HG02588 (cell line): Measurements from ENCODE around the gene SLIT3.
"Not testable (repeated sequence)": the region's sequence is repeated elsewhere in the genome, so short reads cannot be mapped to it uniquely, and the experiment has no call there.

Experiments used
- ATAC-seq: cut with Tn5 transposase; IDR thresholded peaks from one replicate; pipeline ENCODE4 v1.9.1; 2021; ENCODE audit warnings: mild to moderate bottlenecking, moderate library complexity; ENCODE audit not compliant: unreplicated experiment

Gene SLIT3

DNA sequence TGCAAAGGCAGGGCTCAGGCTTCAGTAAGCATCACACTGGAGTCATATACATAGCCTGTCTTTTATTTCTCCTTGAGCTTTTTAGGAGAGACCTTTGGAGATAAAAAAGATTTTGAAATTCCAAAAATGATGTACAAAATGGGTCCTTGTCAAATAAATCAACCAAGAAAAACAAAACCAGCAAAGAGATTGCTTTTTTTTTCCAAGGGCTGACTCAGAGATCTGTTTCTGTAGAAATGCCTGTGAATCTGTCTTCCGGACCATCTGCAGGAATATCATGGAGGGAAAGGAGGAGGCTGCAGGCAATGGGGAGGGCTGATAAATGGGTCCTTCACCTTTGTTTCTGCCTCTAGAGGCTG is 77.4 kb downstream of the SLIT3 start:
- ATAC-seq, result no peak

DNA sequence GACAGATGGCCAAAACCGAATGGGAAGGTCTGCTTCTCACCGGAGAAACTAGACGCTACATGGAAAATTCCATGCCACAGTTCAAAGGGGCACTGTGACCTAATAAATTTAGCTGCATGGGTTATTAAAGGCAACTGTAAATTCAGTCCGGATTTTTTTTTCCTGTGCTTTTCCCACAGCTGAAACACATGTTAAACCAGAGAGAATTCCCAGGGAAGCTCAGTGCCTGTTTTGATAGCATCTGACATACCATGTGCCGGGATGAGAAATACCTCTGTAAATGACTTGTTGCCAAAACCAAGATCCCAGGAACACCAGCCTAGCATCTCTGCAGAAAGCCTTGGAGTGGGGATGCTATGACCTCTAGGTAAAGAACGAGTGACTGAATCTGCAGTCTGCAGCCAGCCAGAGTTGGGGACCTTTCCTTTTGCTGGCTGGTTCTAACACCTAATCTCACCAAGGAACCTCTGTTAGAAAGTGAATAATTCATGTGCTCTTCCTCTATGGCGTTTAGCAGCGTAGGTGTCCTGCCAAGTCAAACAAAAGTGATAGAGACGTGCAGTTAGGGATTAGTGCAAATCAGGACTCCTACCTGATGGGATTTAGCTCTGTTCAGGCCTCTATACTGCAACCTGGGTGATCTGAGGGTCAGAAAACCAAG is 77.9 kb downstream of the SLIT3 start:
- no peak for ATAC-seq

DNA sequence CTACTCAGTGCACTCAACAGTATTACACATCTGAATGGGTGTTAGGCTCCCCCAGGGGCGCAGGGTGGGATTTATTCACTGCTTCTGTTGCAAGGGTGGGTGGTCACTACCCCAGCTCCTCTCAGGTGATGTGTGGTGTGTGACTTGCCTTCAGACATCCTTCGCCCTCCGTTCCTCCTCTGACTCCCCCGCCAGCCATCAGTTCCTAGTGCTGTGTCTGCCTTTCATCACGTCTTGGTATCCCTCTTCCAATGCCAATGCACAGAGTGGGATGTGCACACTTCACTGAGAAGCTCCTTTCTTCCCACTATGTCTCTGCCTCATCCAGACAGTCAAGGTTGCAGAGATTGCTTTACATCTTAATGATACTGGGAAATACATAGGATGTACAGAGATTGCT is 79.4 kb downstream of the SLIT3 start:
- no peak for ATAC-seq

DNA sequence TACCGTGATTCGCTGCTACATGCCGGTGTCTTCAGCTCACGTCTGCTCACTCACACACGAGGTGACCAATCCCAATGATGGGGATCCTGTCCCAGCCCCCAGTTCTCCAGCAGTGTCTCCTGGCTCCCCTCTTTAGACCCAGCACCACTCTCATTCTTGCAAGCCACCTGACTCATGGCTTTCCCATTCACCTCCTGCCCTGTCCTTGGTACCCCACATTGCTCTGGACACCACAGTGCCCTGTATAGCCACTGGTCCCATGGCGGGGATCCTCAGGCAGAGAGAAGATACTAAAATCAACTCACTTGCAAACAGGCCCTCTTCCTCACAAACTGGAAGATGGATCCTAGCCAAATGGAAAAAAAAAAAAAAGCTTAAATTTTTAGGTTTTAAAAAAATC is 81.0 kb downstream of the SLIT3 start:
- ATAC-seq, result no peak

DNA sequence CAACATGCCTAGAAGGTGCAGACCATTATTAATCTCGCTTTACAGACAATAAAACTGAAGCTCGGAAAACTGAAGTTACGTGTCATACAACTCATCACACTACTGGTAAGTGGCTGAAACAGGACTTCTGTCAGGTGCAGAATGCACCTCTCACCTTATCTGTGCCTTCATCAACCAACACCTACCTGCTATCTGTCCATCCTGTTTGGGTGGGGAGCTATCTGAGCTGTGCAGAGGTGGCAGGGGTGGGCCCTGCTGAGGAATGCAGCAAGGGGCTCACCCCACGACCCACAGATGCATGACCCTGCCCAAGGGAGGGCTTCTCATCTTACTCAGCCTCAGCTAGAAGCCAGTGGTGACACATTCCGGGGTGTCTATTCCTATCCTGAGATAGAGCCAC is 81.6 kb downstream of the SLIT3 start:
- ATAC-seq, result no peak

DNA sequence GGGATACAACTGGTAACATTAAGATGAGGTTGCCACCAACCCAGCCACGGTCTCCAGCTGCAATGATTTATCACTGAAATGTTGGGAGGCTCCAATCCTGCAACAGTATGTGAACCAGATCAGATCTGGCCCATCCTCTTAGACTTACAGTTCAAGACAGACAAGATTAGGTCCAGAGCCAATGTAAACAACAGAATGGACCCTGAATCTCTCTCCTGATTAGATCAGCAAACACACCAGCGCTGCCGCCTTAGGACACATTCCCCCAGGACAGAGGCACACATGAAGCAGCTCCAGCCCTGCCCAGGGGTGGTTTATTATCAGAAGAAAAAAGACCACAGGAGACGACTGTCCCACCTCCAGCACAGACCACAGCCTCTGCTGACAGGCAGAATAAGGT is 82.1 kb downstream of the SLIT3 start:
- ATAC-seq, result no peak

DNA sequence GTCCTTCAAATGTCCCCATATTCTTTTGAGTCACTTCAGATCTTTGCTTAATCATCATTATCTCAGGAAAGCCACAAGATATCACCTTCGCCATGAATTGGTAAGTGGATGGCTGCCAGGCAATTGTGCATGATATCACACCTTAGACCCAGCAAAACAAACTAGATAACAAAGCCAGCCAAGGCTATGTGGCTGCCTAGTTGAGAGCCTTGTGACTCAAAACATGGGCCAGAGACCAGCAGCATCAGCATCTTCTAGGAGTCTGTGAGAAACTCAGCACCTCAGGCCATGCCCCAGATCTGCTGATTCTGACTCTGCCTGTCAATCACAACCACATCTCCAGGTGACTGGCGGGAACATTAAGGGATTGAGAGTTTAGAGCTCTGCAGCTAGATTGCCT is 82.8 kb downstream of the SLIT3 start:
- ATAC-seq, result no peak

DNA sequence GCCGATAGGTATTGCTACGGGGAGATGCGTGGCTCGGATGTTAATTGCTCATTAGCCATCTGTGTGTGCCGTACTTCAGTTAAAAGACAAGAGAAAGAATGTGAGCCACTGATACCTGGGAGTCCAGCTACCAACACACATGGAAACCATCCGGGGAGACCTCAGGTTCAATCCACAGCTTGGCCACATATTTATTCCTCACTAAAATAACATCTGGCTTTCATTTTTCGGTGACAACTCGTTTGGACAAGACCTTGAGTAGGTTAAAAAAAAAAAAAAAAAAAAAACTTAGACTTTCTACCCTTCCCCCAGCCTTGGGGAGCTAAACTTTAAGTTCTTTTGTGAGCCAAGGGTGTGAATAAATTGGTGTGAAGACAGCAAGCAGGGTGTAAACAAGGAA is 84.1 kb downstream of the SLIT3 start:
- ATAC-seq, result no peak

DNA sequence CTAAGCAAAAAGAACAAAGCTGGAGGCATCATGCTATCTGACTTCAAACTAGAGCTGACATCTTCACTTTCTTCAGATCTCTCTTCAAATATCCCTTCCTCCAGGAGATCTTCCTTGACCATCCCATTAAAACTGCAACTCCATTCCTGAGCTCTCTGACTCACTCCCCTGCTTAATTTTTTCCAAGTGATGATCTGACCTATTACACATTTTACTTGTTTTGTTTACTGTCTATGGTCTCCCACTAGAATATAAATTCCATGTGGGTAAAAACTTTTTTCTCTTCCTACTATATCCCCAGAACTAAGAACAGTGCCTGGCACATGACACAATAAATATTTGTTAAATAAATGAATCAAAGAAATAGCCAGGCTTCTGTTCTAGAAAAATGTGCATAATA is 87.5 kb downstream of the SLIT3 start:
- ATAC-seq, result no peak

DNA sequence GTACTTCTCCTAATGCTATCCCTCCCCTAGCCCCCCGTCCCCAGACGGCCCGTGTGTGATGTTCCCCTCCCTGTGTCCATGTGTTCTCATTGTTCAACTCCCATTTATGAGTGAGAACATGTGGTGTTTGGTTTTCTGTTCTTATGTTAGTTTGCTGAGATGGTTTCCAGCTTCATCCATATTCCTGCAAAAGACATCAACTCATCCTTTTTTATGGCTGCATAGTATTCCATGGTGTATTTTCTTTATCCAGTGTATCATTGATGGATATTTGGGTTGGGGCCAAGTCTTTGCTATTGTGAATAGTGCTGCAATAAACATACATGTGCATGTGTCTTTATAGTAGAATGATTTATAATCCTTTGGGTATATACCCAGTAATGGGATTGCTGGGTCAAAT is 89.2 kb downstream of the SLIT3 start:
- not testable (repeated sequence) for ATAC-seq

DNA sequence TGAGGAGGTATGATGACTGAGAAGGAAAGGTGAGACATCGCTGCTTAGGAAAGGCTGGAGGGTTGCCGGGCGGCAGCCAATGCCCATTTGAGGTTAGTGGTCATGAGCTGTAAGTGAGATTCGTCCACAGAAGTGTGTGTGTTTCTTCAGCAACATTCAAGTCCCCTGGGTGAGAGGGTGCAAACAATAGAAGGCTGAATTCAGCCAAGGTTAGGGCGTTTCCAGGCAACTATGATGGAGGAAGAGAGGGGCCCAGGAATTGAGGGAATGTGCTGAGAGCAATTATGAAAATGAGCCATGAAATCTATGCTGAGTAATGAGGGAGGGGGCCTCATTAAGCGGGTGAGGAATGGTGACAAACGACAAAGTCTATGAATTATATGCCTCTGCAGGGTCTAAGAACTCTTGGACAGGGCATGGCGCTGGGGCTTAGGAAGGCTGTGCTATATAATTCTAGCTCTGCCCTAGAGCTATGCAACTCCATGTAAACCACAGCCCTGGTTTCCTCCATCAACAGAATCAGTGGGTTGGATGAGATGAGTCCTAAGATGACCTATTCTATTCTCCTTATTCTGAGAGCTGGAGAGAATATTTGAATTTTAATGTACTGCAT is 96.0 kb downstream of the SLIT3 start:
- no peak for ATAC-seq

DNA sequence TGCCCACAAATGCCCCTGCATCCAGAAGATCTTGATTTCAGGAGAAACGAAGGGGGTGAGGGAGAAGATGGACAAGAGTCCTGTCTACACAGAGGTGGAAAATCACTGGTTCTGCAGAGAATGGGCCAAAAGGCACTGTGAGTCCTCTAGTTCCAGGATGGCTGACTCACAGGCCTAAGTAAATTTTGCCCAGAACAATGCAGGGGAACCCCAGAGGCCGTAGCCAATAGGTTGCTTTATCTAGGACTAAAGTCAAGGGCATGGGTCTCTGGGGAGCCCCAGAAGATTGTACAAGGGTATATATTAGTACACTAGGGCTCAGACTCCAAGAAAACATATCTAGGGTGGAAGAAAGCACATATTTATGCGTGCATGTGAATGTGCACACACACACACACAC is 98.0 kb downstream of the SLIT3 start:
- no peak for ATAC-seq

DNA sequence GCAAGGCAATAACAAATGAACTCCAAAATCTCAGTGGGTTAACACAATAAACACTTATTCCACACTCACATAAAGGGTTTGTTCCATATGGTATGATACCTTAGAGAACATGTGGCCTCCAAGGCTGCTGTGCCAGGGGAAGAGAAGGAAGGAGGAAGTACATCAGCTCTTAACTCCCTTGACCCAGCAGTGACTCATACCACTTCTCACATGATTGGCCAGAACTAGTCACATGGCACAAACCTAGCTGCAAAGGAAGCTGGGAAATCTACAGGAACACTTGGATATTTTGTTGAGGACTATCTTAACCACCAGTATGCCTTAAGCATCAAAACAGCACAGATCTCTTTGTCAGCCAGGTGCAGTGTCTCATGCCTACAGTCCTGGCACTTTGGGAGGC is 99.3 kb downstream of the SLIT3 start:
- no peak for ATAC-seq

DNA sequence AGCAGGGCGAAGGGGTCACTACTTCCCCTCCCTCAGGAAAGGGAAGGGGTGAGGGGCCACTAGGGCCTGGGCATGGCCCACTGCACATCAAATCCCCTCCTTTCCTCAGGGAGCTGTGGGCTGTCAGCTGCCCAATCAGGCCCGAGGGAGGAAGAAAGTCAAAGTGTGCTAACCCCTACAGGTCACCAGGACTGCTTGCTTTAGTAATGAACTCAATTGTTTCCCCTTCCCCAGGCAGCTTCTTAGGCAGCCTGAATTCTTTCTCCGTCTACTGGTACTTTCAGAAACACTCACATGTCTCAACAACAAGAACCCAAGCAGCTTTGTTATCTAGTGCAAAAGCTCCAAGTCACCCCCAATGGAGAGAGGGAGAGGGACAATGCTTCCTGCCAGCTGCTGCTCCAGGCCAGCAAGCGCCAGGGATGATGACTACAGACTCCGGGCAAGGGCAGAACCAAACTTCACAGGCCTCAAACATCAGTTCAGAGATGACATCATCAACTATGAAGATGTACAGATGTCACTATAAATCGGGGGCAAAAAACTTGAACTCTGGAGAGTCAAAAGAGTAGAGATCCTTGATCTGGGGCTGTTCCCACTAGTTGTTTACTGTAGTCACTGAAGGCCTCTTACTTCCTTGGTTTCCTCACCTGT is 100.7 kb downstream of the SLIT3 start:
- ATAC-seq, result no peak

DNA sequence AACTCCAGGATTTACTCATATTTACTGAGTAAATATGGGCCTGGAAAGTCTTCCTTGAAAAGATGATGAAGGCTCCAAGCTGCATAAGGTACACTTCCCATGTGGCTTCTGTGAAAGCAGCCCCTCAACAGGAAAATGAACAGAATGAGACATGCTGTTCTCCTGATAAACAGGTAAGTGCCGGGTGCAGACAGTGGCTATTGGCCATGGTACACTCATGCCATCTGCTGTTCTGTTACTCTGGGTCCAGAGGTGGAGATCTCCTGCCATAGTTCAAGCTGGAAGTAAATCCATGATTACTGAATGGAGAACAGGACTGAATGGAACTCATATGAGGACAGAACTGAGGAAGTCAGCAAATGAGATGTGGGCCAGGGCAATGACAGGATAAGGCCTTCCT is 103.6 kb downstream of the SLIT3 start:
- ATAC-seq, result no peak

DNA sequence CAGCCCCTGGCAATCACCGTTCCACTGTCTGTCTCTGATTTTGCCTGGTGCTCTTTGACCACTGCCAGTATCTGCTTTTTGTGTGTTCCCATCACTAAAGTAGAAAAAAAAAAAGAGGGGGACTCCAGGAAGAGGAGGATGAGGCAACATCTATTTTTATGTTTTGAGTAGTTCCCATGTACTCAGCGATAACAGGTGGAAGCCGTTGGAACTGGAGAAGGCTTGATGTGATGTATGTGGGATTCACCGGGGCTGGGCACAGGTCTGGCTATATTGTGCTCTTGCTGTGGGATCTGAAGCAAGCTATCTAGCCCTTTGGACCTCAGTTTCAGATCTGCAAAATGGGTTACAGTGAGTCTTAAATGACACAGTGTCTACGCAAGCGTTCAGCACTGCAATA is 104.9 kb downstream of the SLIT3 start:
- ATAC-seq, result no peak

DNA sequence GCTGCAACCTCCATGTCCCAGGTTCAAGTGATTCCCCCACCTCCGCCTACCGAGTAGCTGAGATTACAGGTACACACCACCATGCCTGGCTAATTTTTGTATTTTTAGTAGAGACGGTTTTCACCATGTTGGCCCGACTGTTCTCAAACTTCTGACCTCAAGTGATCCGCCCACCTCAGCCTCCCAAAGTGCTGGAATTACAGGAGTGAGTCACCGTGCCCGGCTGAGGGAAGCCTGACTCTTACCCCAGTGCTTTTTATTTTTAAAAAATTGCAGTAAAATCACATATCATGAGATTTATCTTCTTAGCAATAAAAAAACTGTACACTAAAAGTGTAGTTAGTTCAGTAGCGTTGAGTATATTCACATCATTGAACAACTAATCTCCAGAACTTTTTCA is 105.3 kb downstream of the SLIT3 start:
- no peak for ATAC-seq

DNA sequence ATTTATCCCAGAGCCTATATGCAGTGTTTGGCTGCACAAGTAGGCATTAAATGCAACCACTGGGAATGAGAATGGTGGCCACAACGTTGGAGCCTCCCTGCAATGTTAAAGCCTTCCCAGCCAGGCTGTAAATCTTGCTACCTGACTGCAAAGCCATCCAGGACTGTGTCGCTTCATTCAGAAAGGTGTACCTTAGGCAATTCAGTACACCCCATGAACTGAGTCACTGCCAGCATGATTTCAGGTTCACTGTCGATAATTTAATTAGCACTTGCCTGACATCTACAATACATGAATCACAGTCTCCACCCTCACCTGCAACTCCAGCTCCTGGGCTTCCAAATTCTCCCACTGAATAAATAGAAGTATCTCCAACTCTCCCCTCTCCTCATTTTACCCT is 108.4 kb downstream of the SLIT3 start:
- ATAC-seq, result no peak

DNA sequence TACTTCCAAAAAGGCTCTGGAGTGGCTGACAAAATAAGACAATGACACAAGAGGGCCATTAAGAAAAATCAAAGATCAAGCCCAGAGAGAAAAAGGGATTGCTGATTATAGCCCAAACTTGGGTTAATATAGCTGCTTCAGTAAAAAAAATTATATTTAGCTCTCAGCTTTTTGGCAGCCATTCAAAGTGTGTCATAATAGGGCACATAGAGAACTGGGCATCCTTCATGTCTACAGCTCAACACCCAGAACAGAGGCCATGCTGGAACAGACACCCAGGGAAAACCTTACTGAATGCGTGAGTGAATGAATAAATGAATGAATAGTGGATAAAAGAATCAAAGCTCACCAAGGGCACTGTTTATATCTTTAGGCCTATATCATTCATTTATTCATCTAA is 110.1 kb downstream of the SLIT3 start:
- no peak for ATAC-seq

DNA sequence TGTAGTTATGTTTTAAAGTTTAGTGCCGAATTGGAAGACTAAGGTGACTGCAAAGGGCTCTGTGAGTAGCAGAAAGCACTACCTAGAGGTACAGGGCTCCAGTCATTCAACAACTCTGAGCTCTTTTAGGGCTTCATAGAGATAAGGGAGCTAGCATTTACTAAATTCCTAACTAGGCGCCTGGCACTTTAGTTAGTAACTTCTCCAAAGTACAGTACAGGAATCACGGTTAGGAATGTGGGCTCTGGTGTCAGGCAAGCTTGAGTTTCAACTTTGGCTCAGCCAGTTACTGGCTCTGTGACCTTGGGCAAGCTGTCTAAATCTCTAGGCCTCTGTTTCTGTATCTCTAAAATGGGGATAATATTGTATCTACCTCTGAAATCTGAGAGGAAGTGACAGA is 115.3 kb downstream of the SLIT3 start:
- no peak for ATAC-seq

DNA sequence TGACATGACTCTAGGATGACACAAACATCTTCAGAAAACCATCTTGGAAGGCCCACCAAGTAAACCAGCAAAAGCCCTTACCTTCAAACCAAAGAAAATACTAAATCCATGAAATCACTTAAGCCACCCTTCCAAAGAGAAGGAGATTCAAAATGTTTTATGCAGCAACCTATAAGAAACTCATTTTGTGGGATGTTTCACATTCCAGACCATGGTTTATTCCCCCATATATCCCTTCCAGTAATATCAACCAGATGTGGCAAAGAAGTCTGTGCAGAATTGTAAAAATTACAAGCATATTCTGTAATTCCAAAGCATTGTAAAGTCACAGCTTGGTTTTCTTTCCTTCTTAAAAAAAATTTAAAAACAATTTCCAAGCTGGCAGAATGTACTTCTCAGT is 117.4 kb downstream of the SLIT3 start:
- ATAC-seq, result no peak

DNA sequence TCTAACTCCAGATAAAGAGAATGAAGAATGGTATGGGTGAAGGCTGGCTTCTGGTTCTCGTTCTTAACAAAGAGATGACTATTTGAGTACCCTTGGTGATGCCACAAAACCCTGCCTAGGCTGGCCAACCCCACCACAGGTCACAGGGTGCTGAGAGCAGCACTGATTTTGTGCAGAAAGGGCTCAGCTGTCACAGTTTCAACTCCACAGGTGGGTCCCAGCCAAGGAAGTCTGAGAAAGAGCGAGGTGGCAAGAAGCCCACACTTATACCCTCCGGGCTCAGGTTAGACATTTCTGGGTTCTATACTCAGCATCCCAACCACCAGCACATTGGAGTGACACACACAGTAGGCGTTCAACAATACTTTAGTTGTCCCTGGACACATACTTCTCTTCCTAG is 118.1 kb downstream of the SLIT3 start:
- no peak for ATAC-seq

DNA sequence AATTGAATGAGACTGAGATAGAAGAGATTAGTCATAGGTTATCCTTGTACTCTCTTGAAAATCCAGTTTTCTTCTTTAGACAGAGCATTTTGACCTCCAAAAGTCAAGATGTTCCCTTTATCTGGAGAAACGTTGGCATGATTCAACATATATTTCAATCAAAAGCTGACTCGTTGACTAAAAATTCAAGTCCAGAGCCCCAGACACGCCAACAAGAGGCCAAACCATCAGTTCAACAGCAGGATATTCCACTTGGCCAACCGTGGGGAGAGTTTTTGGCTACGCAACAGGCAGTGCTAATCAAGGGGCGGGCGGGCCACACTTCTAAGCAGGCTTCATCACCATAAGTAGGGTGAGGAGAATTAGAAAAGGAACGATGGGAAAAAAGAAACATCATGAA is 119.1 kb downstream of the SLIT3 start:
- no peak for ATAC-seq
